ENCODE data around the gene DNAJC30. TPM values are rescaled to one million over a fixed set of nuclear protein-coding genes. Genes with fewer than 3 reads are reported as not detected.

DNAJC30 gene
- total RNA-seq, 3 donors from 2014 or later, result 8.7 to 10.5 (median 10.2) TPM

DNA sequence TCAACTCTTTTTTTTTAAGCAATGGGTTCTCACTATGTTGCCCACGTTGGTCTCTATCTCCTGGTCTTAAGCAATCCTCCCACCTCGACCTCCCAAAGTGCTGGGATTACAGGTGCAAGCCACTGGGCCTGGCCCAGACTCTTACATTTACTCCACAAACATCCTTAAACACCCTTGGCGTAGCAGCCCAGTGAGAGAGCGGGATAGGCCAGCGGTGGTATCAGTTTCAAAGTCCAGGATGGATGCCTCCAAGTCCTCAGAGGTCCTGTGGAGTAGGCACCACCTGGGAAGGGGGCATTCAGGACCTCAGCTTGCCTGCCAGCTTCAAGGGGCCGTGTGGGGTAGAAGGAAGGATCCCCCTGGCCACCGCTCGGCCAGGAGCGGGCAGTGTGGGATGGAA lies 33.7 kb downstream of the DNAJC30 start:
- ATAC-seq (no peak), DNase-seq (no peak)
- Histone ChIP-seq H3K9me3 (no peaks in the 10 kb centered on the region), H3K4me3 (no peak overlapping the region), H3K4me1 (ENCODE audit: low read depth) (peaks cover 9% of the 10 kb centered on the region), H3K36me3 (ENCODE audit: low read depth) (no peaks in the 10 kb centered on the region)
- TF ChIP-seq, protein P1, sequence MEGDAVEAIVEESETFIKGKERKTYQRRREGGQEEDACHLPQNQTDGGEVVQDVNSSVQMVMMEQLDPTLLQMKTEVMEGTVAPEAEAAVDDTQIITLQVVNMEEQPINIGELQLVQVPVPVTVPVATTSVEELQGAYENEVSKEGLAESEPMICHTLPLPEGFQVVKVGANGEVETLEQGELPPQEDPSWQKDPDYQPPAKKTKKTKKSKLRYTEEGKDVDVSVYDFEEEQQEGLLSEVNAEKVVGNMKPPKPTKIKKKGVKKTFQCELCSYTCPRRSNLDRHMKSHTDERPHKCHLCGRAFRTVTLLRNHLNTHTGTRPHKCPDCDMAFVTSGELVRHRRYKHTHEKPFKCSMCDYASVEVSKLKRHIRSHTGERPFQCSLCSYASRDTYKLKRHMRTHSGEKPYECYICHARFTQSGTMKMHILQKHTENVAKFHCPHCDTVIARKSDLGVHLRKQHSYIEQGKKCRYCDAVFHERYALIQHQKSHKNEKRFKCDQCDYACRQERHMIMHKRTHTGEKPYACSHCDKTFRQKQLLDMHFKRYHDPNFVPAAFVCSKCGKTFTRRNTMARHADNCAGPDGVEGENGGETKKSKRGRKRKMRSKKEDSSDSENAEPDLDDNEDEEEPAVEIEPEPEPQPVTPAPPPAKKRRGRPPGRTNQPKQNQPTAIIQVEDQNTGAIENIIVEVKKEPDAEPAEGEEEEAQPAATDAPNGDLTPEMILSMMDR (IDR thresholded peaks at IDR 0.05), result no peak
- intact Hi-C loops (cut with DNase I, micrococcal nuclease), result no loop called here

DNA sequence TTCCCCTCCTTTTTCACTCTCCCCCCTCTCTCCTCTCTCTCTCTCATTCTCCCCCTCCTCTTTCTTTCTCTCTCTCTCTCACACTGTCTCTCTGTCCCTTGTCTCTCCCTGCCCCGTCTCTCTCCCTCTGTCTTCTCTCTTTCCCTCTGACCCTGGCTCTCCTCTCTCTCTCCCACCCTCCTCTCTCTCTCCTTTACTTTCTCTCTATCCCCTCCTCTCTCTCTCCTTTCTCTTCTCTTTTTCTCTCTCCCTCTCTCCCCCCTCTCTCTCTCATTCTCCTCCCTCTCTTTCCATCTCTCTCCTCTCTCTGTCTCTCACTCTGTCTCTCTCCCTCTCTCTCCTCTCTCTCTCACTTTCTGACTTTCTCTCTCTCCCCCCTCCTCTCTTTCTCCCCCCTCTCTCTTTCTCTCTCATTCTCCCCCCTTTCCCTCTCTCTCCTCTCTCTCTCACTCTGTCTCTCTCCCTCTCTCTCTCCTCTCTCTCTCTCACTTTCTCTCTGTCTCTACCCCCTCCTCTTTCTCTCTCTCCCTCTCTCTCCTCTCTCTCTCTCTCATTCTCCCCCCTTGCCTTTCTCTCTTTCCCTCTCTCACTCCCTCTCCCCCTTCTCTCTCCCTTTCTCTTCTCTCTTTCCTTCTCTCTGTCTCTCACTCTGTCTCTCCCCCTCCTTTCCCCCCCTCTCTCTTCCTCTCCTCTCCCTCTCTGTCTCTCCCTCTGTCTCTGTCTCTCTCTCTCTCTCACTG lies 34.5 kb downstream of the DNAJC30 start:
- H3K4me1 ChIP-seq (ENCODE audit: low read depth), result peaks cover 9% of the 10 kb centered on the region
- H3K36me3 ChIP-seq (ENCODE audit: low read depth), result no peaks in the 10 kb centered on the region
- no peaks in the 10 kb centered on the region for H3K9me3 ChIP-seq
- TF ChIP-seq, protein P1 (IDR thresholded peaks at IDR 0.05), result no peak
- ATAC-seq (no peak), DNase-seq (no peak)
- H3K4me3 ChIP-seq, result no peak overlapping the region
- intact Hi-C loops (cut with DNase I, micrococcal nuclease), result no loop called here

DNA sequence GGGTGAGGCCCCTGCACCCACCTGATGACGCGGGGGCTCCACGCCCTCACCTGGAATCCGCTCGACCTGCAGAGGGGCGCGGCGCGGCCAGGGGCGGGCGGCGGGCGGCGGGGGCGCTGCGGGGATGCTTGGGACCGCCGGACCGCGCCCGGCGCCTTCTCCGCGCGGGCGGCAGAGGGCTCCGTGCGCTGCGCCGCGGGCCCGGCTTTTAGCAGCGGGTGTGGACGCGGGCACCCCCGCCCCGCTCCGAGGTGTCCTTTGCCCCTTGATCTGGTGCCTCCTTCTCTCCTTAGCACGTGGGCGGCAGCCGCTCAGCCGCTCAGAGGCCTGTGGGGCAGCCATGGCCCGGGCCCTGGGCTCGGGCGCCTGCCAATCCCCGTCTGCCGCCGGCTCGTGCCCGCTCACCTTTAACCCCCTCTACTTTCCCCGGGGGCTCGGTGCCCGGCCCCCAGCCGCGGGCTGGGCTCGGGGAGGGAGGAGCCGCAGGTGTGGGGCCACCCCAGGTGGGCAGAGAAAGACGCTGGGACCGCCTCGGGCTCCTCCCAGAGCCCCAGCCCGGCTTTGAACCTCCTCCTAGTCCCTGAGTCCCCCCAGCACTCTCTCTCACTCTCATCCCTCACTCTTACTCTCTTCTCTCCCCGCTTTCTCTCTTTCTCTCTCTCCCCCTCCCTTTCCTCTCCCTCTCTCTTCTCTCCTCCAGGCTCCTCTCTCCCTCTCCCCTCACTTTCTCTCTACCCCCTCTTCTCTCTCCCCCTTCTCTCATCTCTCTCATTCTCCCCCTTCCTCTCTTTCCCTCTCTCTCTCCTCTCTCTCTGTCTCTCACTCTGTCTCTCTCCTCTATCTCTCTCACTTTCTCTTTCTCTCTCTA lies 35.3 kb downstream of the DNAJC30 start:
- DNase-seq, result peak; percentile 80 to 86 (median 84)
- intact Hi-C loops (cut with DNase I, micrococcal nuclease), result no loop called here
- Histone ChIP-seq H3K4me1 (ENCODE audit: low read depth) (peaks cover 9% of the 10 kb centered on the region), H3K36me3 (ENCODE audit: low read depth) (no peaks in the 10 kb centered on the region), H3K9me3 (no peaks in the 10 kb centered on the region), H3K4me3 (no peak overlapping the region)
- TF ChIP-seq, protein P1 (IDR thresholded peaks at IDR 0.05), result peak; percentile 36
- peak; percentile 93 for ATAC-seq

DNA sequence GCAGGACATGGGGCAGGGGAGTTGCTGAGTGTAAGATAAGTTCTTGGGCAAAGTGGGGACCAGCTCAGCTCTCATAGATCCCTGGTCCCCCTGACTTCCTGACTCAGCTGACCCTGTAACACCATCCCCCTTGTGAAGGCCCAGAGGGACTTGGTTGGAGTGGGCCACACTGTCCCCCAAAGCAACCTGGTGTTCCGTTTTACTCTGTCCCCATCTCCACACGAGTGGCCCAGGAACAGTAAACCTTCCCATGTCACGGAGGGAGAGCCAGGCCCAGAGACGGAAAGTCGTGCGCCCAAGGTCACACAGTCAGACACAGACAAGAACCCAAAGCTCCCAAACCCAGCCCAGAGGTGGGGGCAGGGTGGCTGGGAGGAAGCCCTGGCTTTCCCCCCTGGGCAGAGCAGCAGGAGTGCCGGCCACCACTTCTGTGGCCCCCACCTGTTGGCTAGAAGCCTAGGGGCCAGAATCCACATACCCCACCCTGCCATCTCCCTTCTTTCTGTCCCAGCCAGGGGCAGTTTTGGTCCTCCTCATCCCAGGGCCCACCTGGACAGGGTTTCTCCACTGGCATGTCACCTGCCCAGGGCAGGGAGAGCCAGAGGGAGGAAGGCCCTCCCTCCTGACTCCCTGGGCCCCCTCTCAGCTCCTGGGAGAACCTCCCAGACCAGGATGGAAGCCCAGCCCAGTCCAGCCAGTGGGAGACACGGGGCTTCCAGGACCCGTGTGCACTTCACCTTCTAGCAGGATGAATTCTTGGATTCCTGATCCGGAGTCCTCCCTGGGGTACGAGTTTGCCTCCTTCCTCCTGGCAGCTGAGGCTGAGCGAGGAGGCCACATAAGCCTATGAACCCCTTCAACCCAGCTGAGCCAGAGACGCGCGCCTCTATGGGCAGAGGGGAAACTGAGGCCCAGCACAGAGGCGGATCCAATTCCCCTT lies 36.2 kb downstream of the DNAJC30 start:
- TF ChIP-seq, protein P1 (IDR thresholded peaks at IDR 0.05), result no peak
- no peak overlapping the region for H3K4me3 ChIP-seq
- H3K9me3 ChIP-seq, result no peaks in the 10 kb centered on the region
- no peak for ATAC-seq
- DNase-seq, result no peak
- H3K36me3 ChIP-seq (ENCODE audit: low read depth), result no peaks in the 10 kb centered on the region
- intact Hi-C loops (cut with DNase I, micrococcal nuclease), result no loop called here
- H3K4me1 ChIP-seq (ENCODE audit: low read depth), result peaks cover 4% of the 10 kb centered on the region

DNA sequence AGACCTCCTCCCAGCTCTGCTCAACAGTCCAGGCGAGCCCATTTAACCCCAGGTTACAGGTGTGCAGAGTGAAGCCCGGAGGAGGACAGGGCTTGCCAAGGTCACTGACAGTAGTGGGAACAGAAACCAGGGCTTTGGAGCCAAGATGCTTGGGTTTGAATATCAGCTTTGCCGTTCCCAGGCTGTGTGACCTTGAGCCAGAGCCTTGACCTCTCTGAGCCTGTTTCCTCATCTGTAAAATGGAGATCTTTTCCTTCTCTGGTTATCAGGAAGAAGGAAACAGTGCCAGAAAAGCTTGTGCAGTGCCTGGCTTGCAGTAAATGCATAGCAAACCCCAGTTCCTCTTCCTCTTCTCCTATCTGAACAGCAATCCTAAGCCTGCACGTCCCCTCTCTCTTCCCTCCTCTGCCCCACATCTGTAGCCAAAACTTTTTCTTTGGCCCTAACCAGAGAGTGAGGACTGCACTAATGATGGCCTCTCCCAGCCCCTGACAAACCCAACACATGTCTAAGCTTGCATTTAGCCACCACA lies 37.5 kb downstream of the DNAJC30 start:
- peaks cover 4% of the 10 kb centered on the region for H3K4me1 ChIP-seq (ENCODE audit: low read depth)
- H3K4me3 ChIP-seq, result no peak overlapping the region
- peak; percentile 32 for ATAC-seq
- no peak for DNase-seq
- intact Hi-C loops (cut with DNase I, micrococcal nuclease), result no loop called here
- no peaks in the 10 kb centered on the region for H3K36me3 ChIP-seq (ENCODE audit: low read depth)
- H3K9me3 ChIP-seq, result peaks cover 9% of the 10 kb centered on the region
- TF ChIP-seq, protein P1 (IDR thresholded peaks at IDR 0.05), result no peak

Measured in mucosa of descending colon (tissue), 3 donors.